Endometrial microvascular endothelial cells (primary cell): ENCODE data around the gene CITED2. TPM values are rescaled to one million over a fixed set of nuclear protein-coding genes. Genes with fewer than 3 reads are reported as not detected.
"Not testable (repeated sequence)": the region's sequence is repeated elsewhere in the genome, so short reads cannot be mapped to it uniquely, and the experiment has no call there.

ENCODE experiments used
- in situ Hi-C: cut with HindIII; loops from 2 replicates; pipeline ENCODE4 v1.10.0; 2017; ENCODE audit warnings: low sequenced_read_pairs, low pct_unique_long_range_greater_than_20kb; ENCODE audit errors: inconsistent ontology term
- total RNA-seq: library from RNA; depleted of rRNA; stranded (reverse); fragments of >200 nt; gene quantifications from one replicate; pipeline ENCODE4 v1.2.3, GENCODE V29; 2015; ENCODE audit errors: inconsistent ontology term

Gene CITED2
- total RNA-seq, 1 donor from 2014 or later: 80.6 TPM

DNA sequence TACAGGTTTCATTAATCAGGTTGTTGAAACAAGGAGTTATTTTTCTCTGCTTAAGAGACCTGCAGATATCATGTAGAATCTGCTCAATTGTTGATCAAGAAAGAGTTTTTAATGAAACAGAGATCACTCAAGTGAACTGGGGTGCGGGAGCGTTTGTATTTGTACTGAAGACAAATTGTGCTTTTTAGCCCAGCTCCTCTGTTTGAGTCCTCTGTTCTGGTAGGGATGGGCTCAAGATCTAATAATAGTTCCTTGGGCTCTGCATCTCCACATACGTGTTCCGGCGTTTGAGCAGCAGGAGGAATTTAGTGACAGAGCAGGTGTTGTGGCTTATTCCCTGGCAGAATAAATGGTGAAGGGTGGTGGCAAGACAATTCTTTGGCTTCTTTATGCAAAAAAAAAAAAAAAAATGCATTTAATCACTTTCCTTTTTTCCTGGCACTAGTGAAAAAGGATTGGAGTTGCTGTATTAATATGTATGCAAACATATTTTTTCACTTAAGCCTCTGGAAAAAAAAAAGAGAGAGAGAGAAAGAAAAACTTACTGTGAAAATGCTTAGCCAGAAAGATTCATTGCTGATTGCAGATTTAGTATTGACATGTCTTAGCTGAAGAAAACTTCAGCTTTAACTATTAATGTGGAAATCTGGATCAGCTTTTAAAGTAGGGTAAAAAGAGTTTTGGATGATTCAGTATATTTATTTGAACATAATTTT lies 4.0 kb downstream of the CITED2 start:
- in situ Hi-C loops: loop anchor here (10.0 kb wide), 3 partner anchors 364 to 844 kb away; no protein-coding TSS in a partner anchor

DNA sequence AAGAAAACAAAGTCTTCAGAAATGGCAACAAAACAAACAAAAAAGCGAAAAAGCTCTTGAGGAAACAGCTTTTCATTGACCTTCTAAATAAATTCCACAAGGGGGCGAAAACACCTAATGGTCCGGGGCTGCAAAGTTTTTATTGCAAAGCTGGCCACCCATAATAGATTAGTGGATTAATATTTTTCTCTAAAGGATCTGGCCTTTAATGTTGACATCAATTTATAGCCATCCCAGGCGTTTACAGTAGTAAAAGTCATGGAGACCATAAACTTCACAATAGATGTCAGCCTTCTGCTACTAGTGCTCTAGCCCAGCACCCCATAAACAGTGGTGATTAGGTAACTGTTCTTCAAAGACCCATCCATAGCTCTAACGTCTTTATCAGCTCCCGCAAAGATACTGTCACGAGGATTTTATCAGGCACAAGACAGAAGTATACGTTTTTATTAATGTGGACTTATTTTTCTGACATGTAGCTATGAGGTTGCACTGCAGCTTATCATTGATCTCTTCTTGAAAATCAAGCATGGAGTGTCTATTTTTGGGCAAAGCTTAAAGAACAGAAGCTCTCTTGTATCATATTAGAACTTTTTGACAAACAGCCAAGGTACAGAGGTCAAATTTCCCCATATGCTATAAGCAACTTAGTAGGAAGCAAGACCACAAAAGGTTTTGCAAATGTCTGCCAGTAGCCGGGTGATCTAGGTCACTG lies 4.7 kb downstream of the CITED2 start:
- in situ Hi-C loops: loop anchor here (10.0 kb wide), 3 partner anchors 365 to 845 kb away; no protein-coding TSS in a partner anchor

DNA sequence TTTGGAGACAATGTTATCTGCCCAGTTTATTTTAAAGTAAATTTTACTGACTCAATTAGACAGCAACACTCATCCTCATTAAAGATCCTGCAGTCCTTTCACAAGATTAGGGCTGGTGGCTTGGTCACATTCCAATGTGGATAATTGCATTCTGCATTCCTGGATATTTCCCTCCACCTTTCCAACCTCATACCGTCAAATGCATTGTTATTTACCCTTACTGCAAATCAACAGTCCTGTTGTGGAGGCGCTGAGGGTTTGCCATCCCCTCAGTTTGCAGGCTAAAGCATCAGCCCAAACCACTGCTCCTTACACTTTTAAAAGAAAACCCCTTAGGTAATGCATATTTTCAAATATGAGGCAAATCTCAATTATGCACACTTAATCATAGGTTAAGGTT lies 5.4 kb downstream of the CITED2 start:
- in situ Hi-C loops: no loop called here

DNA sequence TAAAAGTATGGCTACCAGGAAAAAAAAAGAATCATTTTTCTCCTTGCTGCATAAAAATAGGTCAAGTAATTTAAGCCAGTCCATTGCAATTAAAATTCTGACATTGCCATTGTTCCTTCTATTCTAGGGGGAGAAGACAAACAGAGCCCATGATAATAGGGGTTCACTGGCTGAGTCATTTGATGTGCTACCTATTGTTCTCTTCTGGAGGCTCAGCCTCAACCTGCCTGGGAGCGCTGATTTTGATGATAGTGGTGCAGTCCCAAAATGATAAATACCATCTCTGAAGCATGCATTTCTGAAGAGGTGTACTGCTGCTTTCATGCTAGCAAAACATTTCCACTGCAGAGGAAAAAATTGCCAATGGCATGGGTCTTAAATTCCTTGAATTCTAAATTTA lies 5.8 kb downstream of the CITED2 start:
- in situ Hi-C loops: no loop called here

DNA sequence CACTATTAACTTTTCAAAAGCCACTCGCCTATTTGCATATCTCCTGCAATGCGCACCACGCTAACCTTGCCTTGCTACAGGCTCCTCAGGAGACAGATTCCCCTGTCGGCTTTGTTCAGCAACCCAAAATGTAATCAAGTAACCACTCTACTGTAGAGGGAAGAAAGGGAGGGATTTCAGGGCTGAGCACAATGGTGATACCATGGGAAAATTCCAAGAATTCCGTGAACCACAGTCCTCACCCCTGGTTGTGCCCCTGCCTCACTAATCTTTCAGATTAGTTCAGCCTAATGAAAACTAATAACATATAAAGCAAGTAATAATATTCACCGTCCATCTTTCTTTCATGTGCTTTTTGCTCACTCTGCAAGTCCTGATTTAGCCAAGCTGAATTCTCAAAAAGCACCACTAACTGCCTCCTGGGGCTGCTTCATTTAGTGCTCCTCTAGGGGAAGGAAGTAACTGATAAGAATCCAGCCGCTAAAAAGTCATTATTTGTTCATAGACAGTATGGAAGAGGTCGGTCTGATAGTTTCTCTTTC lies 6.6 kb downstream of the CITED2 start:
- in situ Hi-C loops: no loop called here

DNA sequence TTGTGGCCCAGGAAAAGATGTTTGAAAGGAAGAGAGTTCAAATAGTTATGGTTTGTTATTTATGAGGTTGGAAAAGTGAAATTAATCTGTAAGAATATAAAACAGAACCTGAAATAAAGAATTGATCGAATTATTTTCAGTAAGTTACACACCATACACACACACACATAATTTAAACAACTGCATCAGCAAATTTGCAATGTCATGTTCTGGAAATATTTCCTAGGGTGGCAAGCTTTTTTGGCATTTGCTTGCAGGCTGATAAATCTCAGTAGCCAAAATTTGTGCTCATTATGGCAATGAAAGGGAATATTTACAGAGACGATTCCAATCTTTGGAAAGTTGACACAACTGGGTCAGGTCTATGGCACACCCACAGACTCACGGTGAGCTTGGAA lies 9.5 kb downstream of the CITED2 start:
- in situ Hi-C loops: no loop called here

DNA sequence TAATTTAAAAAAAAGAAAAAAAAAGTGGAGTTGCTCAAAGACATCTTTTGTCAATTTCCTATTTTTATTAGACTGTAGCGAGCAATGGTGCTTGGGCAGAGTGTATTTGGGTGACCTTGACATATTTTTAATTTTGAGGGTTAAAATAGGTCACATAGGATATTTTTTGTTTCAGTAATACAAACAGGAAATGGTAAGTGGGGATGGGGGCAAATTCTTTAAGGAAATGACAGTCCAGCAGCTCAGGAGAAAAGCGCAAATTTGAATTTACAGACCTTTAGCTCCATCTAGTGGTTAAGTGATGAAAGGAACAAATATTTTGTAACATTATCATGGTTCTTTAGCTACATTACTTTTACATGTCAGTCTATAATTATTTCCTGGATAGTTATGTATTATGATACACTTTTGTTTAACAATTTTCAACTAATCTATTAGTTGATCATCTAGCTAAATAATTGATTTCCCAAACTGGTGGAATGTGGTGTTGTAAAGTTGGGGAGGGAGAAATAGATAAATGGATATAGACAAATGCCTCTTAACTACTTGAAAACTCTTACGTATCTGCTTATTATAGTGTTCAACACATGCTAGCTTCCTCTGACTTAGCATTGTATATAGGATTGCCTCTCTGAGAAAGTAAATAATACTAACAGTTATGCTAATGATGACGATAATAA lies 10.0 kb downstream of the CITED2 start:
- in situ Hi-C loops: no loop called here

DNA sequence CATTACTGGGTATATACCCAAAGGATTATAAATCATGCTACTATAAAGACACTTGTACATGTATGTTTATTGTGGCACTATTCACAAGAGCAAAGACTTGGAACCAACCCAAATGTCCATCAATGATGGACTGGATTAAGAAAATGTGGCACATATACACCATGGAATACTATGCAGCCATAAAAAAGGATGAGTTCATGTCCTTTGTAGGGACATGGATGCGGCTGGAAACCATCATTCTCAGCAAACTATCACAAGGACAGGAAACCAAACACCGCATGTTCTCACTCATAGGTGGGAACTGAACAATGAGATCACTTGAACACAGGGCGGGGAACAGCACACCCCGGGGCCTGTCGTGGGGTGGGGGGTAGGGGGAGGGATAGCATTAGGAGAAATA lies 10.7 kb downstream of the CITED2 start:
- in situ Hi-C loops: not testable (repeated sequence)

DNA sequence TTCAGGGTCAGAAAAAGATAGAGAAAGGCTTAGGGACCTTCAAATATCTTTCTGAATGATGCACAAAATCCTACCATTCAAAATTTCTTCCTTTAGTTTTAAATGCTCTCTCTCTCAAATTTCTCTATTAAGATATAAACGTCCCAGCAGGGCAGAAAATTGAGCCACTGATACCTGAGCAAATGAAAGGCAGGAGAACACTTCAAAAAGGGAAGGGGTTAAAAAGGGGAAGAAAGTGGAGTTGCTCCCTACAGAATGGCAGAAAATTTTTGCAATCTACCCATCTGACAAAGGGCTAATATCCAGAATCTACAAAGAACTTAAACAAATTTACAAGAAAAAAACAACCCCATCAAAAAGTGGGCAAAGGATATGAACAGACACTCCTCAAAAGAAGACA lies 11.3 kb downstream of the CITED2 start:
- in situ Hi-C loops: not testable (repeated sequence)

DNA sequence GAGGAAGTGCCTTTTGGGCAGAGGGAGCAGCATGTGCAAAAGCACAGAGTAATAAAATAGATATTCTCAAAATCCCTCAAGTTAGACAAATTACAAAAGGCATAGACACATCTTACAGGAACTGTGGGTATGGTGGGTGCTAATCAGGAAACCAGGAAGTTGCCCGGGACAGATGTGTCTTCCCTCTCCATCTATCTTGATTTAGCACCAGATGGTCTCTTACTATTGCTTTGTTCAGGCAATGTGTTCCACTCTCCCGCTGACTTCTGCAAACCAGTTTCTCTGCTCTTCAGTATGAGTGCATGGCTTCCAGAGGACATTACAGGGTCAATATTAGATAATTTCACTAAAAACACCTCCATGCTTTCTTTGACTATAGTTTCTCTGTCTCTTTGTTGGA lies 13.2 kb downstream of the CITED2 start:
- in situ Hi-C loops: no loop called here

DNA sequence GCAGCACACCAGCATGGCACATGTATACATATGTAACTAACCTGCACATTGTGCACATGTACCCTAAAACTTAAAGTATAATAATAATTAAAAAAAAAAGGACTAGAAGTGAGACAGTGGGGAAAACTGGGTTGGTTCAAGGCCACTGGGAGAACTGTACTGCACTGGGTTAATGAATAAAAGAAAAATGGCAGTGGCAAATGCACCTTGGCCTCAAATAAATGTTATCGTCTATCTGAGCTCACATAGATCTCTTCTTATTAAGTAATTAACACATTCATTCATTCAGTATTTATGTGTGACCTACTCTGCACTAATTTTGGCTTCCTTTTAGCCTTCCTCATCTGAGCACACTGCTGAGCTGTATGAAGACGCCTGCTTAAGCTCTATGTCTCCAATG lies 17.5 kb downstream of the CITED2 start:
- in situ Hi-C loops: no loop called here

DNA sequence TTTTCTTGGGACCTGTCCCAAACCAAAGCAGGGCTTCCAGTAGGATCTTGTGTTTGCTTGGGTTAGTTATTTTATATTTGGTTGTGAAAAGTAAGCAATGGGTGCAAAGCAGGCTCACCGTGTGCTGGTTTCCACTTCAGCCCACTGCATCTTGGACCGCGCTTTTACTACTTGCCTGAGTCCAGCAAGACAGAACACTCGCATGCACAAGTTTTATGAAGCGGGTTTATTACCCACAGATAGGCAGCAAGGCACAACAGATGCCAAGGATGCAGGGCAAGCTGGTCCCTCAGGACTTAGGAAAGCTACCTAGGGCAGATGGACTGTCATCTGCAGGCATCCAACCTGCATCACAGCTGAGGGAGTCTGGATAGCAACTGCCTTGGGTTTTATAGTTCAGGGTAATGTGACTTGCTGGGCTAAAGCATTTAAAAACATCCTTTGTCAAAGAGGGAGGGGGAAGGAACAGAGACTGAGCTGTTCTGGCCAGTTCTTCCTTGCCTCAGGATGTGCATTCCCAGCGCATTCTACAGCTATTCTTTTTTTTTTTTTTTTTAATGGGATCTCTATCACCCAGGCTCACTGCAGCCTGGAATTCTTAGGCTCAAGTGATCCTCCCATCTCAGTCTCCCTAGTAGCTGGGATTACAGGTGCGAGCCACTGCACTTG lies 18.5 kb downstream of the CITED2 start:
- in situ Hi-C loops: no loop called here

DNA sequence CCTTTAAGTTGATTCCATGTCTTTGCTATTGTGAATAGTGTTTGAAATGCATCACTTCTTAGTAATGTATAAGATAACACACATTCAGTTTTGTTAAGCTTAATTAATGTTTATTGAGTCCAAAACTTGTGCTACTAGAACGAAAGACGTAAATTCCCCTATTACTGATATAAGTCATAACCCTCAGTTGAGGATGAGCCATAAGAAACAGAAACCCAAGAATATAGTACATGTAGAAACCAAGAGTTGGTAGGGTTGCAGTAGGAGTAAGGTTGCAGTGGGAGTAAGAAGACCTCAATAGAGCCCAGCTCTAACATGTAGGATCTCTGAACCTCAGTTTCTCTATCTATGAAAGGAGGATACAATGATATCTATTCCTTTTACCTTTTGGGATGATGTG lies 19.3 kb downstream of the CITED2 start:
- in situ Hi-C loops: no loop called here

DNA sequence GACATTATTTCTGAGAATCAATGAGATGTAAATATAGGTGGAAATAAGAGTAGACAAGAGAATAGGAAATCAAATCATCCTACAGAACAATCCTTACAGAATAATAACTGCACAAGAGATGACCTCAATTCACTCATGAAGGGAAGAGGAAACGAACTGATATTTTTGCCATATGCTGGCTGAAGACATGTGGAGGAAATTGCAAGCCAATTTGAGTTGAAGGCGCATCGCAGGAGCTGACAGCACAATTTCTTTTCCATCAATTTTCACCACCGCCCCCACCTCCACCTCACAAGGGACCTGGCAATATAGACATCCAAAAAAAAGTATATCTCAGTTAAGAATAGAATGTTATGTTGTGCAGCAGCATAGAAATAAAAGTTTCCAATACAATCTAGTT lies 20.3 kb downstream of the CITED2 start:
- in situ Hi-C loops: no loop called here

DNA sequence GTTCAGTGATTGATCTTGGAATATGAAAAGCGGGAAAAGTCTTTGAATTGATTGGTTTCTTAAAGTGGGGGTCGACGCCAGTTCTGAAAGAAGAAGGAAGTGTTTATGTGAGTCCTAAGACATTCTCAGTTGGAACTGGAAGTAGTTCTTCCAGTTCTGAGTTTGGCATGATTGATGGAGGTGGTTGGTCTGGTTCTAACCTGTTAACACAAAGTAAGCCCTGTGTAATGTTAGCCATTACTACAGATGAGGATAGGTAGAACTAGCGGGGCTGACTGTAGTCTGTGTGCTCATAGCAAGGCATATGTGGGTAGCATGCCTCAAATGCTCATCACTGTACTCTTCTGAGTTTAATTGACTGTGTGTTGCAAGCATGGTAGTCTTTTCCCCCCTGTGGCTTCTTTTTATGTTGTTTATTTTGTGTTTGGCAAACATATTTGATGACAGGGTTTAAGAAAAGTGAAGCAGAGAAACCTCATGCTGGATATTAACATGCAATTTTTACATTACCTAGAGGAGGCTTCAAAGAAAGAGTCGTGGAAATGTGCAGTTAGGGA lies 24.9 kb downstream of the CITED2 start:
- in situ Hi-C loops: no loop called here

DNA sequence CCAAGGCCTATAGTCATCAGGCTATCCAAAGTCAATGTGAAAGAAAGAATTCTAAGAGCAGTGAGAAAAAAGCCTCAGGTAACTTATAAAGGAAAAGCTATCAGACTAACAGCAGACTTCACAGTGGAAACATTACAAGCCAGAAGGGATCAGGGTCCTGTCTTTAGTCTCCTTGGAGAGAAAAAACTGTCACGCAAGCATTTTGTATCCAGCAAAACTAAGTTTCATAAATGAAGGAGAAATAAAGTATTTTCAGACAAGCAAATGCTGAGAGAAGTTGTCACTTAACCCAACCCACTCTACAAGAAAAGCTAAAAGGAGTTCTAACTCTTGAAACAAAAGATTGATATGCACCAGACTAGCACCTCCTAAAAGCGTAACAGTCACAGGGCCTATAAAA lies 28.1 kb downstream of the CITED2 start:
- in situ Hi-C loops: no loop called here

DNA sequence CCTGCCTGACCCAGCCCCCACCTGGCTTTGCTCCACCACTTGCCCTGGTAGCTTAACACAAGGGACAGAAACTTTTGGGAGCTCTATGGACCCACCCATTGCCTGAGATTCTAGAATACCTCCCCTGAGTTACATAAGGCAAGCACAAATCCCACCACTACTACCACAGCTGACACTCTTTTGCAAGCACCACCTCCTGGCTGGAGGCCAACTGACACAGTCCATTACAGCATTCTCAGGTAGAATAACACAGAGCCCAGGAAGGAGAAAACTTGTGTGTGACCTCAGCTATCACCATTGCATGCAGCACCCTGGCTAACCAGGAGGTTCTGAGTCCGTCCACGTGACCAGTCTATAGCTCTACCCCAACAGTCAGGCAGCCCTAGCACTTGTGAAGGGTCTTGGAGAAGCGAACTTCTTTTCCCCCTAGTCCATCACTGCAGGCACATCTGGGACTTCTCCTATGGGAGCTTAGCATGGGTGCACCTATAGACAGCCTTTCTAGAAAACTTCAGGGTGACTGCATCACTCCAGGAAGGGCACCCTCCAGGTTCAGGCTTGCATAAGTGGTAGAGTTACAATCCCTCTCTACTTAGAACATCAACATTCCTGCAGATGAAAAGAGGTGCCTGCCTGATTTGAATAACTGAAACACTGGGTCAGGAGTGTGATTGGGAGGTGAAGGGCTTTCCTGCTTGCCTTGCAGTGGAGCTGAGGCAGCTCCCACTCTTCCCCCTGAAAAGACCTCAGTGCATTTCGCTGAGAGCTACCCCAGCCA lies 30.1 kb downstream of the CITED2 start:
- in situ Hi-C loops: no loop called here

DNA sequence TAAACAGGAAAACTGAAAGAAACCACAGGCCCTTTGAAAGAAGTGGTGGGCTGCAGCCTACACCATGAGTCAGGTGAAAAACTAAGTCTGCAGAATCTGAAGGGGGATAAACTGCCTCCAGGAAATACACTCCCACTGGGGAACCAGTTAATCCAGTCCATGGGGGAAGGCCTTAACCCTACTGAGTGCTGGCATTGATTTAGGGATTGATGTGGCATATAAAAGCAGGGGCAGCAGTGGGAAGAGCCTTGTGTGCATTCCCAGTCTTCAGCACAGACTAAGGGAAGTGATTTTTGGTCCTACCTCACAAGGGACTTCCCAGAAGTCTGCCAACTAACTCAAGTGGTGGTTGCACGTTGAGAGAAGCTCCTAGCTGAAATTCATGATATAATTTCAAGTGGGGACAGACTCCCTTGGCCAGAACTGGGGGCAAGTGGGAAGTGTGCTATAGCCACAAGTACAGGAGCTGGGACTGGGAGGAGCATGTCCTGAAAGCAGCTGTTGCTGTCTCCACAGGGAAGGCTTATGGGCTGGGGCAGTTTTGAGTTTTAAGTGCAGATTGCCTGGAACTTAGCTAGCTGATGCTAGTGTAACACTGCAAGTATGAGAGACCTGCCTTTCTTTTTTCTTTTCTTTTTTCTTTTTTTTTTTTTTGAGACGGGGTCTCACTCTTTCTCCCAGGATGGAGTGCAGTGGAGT lies 31.2 kb downstream of the CITED2 start:
- in situ Hi-C loops: no loop called here
